GM19452 (cell line): ENCODE data around the gene BCL11A.
"Not testable (repeated sequence)": the region's sequence is repeated elsewhere in the genome, so short reads cannot be mapped to it uniquely, and the experiment has no call there.

Source experiments
- ATAC-seq: cut with Tn5 transposase; IDR thresholded peaks from one replicate; pipeline ENCODE4 v1.9.1; 2021; ENCODE audit not compliant: unreplicated experiment

Gene BCL11A

DNA sequence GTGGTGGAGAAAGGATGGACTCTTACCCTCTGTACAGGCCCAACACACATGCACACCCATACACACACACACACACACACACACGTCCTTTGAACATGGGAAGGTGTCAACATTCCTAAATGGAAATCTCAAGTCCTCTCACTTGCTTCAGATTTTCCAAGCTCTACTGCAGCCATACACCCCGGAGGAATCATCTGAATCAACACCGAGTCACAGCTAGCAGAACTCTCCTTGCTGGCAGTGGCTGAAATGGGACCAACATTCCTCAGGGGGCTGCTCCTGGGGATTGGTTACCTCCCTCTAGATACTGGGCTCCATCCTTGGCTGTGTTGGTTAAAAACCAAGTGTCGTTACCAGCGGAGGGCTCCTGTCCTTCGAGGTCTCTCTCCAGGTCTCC lies 112.7 kb downstream of the BCL11A start:
- ATAC-seq, result no peak

DNA sequence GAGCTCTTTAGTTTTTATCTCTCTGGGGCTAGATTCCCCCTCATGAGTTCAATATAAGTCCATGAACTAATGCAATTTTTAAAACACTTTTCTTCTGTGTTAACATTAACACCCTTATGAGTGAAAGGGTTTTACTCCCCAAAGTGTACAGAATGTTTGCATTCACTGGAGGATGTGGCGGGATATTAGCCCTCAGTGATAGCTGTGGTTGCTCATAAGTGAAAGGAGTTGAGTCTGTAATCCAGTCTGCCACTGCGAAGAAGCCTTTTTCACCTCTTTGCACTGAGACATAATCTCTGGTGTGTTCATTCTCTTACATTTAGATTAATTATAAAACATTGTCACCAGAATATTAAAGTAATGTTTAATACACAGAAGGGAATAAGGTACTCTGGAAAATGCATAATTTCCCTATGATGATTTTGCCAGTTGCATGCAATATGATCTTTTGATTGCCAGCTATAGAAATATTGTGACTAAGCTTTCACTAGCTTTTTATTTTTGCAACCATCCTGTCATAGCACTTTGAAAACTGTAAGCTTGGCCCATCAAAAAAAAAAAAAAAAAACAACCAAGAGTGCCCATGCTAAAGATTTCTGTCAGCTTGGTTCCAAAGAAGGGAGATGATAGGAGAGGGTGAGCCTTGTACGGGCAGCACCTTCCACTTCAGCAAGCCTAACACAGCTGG lies 113.2 kb downstream of the BCL11A start:
- peak; percentile 21 for ATAC-seq

DNA sequence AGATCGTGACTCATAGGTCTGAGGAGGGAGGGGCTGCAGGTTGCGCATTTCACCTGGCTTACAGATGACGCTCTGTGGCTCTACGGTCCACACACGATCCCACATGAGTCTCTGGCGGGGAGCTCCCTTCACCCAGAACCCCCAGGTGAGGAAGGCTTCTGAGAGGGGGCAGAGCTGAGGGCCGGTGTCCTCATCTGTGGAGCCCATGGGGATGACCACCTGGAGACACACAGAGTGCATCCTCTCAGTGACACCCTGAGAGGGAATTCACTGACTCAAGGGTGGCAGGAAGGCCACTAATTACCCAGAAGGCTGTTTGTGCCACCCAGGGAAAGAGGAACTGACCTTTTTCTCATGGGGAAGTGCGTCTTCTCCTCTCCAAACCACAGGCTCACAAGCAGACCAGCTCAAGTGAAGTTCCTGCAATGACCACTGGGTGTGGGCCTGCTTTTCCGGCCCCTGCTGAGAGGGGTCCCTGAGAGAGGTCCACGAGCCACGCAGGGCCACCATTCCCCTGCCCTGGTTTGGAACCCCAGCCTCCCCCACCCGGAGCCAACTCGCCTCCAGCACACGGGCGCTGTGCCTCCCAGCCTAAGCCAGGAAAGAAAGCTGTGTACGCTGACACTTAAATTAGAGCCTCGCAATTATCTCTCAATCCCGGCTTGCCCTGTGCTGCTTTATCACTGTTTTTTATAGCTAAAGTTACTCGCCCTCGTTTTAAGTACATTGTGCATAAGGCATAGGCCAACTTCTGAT lies 114.1 kb downstream of the BCL11A start:
- peak; percentile 98 for ATAC-seq

DNA sequence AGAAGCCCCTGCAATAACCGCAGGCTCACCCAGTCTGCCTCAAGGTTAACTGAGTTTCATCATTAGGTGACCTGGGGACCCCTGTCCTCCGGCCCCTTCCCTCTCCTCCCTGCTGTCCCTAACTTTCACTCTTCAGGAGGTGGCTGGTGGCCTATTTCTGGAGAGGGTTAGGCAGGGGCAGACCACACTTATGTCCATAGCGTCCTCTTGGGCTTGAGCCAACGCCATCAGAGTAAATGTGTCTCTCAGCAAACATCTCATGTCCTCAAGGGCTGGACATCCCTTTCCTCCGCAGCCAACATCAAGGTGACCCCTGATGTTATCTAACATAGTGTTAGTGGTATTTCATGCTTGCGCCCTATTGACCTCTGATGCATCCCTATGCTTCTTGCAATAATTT lies 114.8 kb downstream of the BCL11A start:
- no peak for ATAC-seq

DNA sequence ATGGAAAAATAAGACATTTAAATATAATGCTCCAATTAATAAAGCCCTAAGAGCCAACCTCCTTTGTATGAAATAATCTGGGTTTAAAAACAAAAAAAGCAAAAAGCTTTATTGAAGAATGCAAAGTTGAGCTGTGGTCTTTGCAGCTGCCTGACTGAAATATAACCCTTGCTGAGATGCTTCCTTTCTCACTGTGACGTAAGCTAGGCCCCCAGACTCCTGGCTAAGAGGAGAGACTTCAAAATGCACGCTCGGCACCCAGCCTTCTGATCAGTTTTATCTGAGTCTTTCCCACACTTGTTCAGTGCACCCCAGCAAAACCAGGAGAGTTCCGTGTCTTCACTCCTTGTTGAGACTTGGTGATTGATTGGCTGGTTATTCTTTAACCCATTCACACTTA lies 115.3 kb downstream of the BCL11A start:
- ATAC-seq, result no peak

DNA sequence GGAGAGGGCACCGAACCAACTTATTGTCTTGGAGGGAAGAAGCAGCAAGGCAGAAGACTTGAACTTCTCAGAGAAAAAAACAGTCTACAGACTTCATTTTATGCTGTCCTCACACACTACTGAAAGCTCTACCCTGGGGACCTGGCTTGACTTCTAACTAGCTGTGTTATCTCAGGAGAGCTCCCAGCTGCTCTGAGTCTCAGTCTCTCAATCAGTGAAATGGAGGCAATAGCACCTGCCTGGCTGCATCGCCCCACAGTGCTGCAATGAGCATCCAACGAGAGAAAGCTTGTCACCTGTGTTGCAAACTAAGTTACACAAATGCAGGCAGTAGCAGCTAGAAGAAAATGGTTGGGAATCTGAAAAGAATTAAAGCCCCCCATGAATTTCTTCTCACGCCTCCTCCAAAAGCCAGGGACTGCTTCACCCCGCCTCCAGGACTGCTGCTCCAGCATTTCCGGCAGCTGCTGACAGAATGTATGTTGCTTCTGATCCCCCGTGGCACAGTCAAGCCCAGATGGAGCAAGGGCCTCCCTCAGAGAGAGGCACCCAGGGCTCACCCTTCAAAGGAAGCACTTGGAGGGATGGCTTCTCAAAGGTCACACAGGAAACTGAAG lies 116.3 kb downstream of the BCL11A start:
- ATAC-seq, result no peak

DNA sequence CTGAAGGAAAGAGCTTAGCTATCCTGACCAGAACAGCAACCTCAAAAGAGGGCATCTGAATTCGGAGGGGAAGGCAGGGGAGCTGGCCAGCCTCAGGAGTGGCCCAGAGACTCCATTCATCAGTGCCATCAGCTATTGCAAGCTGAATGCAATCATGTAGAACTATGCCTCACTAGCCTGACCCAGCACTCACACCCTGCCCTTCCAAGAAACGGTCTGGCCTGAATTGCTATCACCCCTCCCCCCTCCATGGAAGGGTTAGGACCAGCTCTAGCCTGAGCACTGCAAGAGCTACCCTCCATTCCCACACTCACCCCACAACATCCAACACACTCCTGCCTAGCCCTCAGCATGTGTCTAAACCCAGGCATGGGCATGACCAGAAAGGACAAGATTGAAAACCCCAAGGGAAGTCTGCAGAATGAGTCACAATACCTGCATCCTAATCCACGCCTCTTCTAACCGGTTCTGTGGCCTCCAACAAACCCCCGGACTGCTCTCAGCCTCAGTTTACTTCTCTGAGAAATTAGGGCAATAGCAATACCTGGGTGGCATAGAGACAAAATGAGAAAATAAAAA lies 120.3 kb downstream of the BCL11A start:
- ATAC-seq, result no peak

DNA sequence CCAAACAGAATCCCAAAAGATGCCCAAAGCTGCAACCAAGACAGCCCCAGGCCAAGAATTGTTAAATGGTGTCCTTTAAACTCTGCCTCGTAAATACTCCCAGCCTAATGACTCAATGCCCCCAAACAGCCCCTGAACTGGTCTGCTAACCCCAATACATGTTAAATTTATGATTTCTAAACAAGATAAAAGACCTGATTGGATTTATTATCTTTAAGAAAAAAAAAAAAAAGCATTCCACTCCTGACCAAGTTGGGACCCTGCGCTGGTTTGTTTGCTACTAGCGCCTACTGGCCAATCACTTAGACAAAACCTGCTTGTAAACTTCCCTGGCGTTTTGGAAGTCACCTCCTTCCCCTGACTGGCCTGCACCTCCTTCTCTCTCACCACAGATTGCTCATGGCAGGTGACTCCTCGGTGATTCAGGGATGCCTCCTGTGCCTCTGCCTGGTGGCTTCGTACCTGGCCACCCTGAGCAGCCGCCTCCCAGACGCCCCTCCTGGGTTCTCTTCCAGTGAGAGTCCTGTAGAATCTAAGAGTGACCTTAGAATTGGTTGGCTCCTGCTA lies 121.3 kb downstream of the BCL11A start:
- no peak for ATAC-seq

DNA sequence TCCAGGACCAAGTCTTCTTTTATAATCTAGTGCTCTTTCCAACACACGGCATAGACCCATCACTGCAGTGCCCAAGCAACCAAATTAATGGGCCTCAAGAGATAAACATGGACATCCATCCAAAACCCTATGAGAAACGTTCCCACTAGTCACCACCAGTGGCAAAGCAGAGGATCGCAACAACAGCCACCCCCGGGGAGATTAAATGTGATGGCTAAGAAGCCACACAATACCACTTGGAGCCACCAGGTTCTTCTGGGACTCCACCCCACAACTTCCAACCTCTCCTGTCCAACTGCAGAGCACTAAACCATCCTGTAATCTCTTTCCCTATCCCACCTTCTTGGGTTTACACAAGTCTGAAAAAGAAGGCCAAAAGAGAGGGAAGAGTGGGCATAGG lies 123.8 kb downstream of the BCL11A start:
- ATAC-seq, result no peak

DNA sequence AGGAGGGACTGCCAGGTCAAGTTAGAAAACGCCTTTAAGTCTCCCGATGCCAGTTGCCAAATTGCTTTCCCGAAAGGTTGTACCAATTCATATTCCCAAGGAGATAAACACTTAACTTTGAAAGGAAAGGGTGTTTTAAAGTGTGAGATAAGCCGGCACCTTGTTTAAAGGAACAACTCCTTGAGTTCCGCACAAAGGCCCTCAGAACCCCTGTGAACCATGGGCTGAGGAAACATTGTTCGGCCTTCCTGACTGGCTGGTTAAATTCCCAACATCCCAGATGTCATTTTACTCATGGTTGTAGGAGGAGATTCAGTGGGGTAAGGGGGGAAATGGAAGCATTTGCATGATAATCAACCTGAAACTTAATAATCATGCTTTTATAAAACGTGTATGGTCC lies 126.6 kb downstream of the BCL11A start:
- ATAC-seq, result no peak

DNA sequence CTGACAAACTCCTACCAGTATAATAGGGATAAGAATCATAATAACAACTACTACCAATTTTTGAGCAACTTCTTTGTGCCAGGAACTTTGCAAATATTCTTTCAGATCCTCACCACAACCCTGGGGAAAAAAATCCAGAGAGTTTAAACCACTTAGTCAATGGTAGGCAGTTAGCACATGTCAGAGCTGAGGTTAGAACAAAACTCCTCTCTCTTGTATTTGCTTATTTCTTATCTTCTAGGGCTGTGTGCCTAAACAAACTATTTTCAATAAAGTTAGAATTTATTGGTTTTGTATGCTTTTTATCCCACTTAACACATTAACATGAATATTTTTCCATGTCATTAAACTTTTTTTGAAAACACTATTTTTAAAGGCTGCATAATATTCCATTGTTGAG lies 127.1 kb downstream of the BCL11A start:
- ATAC-seq, result no peak

DNA sequence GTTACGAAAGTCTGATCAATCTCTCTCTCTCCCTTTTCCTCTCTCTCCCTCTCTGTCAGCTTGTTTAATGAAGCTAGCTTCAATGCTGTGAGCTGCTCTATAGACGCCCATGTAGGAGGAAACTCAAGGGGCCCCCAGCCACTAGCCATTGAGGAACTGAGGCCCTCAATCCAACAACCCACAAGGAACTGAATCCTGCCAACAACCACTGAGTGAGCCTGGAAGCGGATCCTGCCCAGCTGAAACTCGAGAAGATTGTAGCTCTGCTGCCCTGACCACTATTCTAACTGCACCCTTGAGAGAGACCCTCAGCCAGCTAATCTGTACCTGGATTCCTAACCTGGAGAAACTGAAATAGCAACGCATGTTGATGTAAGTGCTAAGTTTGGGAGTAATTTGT lies 129.2 kb downstream of the BCL11A start:
- no peak for ATAC-seq

DNA sequence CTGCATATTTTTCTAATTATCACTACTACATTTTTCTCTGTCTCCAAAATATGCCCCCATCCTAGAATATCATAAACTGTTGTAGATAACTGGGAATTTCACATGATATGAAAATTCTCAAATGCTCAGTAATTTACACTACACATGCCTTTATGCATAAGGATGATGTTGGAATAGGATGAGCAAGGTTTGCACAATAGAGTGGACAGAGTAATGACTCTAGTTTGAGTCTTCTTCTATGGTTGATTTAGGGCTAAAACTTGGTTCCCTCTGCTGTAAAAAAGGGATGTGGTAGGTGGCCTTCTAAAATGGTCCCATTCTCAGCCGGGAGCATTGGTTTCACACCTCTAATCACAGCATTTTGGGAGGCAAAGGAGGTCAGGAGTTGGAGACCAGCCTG lies 129.9 kb downstream of the BCL11A start:
- ATAC-seq, result no peak

DNA sequence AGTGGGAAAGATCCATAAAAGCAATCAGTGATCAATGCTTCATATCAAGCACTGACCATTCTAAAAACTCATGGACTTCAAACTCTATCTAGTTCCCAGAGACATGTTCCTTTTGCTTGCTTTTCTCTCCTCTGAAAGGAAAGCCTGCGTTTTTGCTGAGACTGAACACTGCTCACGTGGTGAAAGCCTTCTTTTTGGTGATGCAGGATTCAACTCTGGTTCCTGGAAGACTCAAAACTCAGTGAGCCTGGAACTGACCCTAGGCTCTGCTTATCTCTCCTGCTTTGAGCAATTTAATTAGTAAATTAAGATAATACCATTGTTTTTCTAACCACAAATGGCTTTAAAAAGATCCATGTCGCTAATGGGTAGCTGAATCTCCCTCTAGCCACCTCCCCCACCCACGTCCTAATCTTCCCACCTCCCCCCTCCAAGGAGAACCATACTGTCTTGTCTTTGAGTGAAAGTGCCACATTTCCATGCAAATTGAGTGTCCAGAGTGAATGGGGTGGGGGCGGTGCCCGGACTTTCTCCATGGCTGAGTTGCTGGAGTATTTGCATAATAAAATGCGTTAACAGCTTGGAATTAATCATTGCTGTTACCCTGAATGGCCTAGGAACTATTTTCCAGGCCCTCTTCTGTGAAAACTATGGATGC lies 130.5 kb downstream of the BCL11A start:
- ATAC-seq, result no peak

DNA sequence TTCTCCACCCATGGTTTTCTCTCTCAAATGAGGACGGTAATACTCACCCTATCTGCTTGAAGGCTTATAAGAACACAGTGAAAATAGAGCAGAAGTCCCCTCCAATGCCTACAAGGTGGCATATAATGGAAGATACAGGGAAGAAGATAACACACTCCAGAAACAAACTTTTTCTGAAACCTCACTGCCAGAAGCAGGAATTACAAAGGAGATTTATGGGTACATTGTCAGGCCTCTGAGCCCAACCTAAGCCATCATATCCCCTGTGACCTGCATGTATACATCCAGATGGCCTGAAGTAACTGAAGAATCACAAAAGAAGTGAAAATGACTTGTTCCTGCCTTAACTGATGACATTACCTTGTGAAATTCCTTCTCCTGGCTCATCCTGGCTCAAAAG lies 136.2 kb downstream of the BCL11A start:
- ATAC-seq, result not testable (repeated sequence)

DNA sequence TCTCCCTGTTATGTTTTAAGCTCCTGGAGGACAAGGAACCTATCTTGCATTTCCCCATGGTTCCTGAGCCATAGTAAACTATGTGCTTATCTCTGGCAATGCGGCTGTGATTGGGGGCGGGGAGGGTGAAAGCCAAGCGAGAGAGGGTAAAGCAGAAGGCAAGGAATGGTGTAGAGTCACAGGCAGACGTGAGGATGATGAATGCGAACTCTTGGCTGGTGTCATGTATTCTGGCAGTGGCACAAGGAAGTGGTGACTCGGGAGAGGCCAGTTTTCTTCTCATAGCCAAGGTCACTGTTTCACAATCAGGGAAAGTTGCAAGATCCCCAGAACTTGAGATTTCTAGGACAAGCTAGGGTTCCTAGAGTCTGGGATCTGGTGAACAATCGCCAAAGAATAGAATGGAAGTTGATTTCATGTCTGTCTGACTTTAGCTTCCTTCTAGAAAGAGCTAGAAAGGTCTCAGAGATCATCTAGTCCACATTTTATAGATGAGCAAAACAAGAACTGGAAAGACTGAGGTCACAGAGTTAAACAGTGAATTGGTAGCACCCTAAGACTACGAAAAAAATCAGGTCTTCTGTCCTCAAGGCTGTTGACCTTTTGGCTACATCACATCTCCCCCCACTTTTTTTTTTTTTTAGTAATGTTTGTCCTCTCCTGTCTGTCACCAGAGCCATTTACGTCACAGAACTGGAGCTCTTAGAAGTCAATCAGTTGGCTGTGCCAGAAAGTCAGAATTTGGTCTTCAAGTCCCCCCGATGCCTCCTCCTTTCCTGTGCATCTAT lies 137.0 kb downstream of the BCL11A start:
- no peak for ATAC-seq

DNA sequence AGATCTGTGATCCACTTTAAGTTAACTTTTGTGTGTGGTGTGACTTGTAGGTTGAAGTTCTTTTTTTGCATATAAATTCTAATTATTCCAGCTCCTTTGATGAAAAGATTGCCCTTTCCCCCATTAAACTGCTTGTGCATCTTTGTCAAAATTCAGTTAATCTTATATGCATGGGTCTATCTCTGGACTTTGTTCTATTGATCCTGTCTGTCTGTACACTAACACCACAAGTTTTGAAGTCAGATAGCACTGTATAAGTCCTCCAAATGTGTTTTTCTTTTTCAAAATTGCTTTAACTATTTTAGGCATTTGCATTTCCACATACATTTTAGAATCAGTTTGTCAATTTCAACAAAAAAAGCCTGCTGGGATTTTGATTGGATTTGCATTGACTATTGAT lies 137.6 kb downstream of the BCL11A start:
- no peak for ATAC-seq

DNA sequence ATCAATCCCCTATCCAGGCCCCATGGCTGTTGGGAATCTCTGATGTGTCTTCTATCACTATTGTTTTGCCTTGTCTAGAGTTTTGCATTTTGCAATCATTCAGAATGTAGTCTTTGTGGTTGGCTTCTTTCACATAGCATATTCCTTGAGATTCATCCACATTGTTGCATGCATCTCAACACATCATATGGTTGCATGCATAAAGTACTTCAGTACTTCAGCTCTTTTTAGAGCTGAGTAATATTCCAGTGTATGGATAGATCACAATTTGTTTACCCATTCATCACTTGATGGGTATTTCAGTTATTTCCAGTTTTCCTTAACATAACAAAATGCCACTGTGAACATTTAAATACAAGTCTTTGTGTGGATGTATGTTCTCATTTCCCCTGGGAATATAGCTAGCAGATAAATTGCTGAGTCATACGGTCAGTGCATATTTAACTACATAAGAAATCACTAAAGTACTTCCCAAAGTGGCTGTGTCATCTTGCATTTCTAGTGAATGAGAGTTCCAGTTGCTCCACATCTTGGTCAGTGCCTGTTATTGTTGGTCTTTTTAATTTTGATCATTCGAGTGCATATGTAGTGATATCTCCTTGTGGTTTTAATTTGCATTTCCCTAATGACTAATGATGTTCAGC lies 138.8 kb downstream of the BCL11A start:
- no peak for ATAC-seq

DNA sequence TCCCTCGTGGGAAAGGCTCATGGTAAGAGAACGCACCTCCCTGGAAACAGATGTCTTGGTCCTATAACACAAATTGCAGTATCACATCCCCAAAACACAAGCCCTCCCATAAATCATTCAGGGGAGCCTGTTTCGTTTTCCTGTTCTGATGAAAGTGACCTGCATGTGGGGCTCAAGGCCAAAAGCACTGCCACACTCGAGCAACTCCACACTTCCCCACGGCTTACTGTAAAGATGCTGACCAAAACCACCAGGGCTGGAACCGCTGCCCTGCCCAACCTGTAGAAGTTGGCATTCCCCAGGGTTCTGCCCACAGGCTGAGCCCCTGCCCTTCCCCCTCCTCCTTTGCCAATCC lies 139.7 kb downstream of the BCL11A start:
- peak; percentile 84 for ATAC-seq
